Measurements from ENCODE around the gene PCDHA5.

- TF ChIP-seq CTCF (IDR thresholded peaks at IDR 0.05) (no peak), POLR2A (IDR thresholded peaks at IDR 0.05) (no peak)
Measured at GRCh38 chr5:140857987-140858240, 36.5 kb downstream of the PCDHA5 start.
